ENCODE results near the gene FAM78A.
"Not testable (repeated sequence)": the region's sequence is repeated elsewhere in the genome, so short reads cannot be mapped to it uniquely, and the experiment has no call there.

The FAM78A gene

GRCh38 chr9:131236161-131236560, 40.1 kb downstream of the FAM78A start:
- no peak for DNase-seq

GRCh38 chr9:131235480-131235851, 40.8 kb downstream of the FAM78A start:
- DNase-seq = no peak

- no peak for DNase-seq
These were observed 41.4 kb downstream of the FAM78A start for GRCh38 chr9:131234799-131235479.

- DNase-seq = no peak
These were observed 42.3 kb downstream of the FAM78A start for GRCh38 chr9:131233995-131234394.

GRCh38 chr9:131233556-131233955, 42.8 kb downstream of the FAM78A start:
- no peak for DNase-seq

GRCh38 chr9:131228988-131229387, 47.3 kb downstream of the FAM78A start:
- DNase-seq = no peak

GRCh38 chr9:131227959-131228460, 48.3 kb downstream of the FAM78A start:
- no peak for DNase-seq

- no peak for DNase-seq
These were observed 49.0 kb downstream of the FAM78A start for GRCh38 chr9:131227112-131227958.

GRCh38 chr9:131226226-131226625, 50.1 kb downstream of the FAM78A start:
- no peak for DNase-seq

- DNase-seq = no peak
These were observed 53.9 kb downstream of the FAM78A start for GRCh38 chr9:131222460-131222859.

- DNase-seq = no peak
These were observed 55.8 kb downstream of the FAM78A start for GRCh38 chr9:131220485-131220884.

GRCh38 chr9:131218370-131218769, 57.9 kb downstream of the FAM78A start:
- DNase-seq = no peak

- no peak for DNase-seq
These were observed 58.8 kb downstream of the FAM78A start for GRCh38 chr9:131217331-131218031.

GRCh38 chr9:131216806-131217205, 59.5 kb downstream of the FAM78A start:
- DNase-seq = no peak

GRCh38 chr9:131214876-131215275, 61.4 kb downstream of the FAM78A start:
- no peak for DNase-seq

GRCh38 chr9:131214286-131214856, 61.9 kb downstream of the FAM78A start:
- no peak for DNase-seq

- DNase-seq = not testable (repeated sequence)
These were observed 64.4 kb downstream of the FAM78A start for GRCh38 chr9:131211920-131212319.
